HG02870 (cell line): ENCODE results near the gene NOTCH4.

Experiments used
- ATAC-seq: cut with Tn5 transposase; IDR thresholded peaks from one replicate; pipeline ENCODE4 v1.9.1; 2021; ENCODE audit warnings: mild to moderate bottlenecking, moderate library complexity; ENCODE audit not compliant: unreplicated experiment

The NOTCH4 gene

DNA sequence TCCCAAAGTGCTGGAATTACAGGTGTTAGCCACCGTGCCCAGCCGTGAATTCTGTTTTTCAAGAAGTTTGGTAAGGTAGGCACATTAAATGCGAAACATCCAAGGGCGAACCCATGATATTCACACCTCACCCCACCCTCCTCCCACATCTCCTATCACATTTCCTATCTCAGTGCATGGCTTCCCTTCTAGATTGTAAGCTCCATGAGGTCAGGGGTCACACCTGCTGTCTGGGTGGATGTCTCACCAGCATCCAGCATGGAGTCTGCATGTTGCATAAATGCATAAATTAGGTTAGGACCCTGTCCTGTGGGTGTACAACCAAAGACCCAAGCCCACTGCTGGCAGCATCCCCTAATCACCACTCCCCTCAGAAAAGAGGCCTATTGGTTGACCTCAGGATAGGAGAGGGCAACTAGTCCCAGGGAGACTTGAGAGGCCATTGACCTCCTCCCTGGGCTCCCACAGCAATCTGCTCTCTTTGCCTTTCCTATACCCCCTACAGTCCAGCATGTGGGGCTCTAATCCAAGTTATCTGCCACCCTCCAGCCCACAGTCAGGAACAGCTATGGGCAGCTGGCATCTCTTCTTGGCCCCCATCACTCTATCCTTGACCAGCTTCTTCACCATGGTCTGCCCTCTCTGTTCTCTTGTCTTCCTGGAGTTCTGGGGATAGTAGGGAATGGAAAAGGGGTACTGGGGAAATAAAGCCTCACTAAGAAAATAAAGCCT is 76.3 kb downstream of the NOTCH4 start:
- ATAC-seq, result no peak

DNA sequence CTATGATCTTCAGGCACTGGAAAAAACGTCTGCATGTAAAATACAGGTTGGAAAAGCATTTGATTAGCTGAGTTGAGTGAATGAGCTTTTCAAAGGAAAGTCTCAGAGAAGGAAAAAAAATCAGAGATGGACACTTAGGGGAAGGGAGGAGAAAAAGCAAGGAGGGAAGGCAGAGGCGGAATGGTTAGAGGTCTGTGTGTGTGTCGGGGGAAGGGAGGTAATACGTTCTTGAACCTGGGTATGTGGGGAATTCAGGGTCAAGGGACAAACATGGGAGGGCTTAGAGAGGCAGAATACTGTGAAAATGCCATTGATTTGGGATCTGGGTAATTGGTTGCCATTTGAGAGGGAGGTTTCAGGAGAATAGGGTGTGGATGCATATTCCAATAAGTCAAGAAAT is 77.2 kb downstream of the NOTCH4 start:
- no peak for ATAC-seq

DNA sequence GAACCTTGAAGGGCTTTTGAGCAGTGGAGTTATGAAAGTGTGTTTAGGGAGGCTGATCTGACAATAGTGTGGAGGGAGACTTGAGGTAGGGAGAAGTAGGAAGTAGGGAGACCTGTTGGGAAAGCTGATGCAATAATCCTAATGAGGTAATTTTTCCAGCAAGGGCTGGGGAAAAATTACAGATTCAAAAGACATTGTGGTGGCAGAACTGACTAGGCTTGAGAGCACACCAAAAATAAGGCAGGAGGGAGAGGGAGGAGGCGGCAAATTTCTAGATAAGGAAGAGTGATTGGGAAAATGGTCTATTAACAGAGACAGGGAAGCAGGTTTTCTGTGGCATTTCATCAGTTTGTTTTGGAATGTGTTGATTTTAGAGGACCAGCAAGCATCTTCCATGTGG is 77.6 kb downstream of the NOTCH4 start:
- no peak for ATAC-seq
